CD14-positive monocyte (primary cell): ENCODE results near the gene BLOC1S4. TPM values are rescaled to one million over a fixed set of nuclear protein-coding genes. Genes with fewer than 3 reads are reported as not detected.
A peak's percentile ranks its signal among the peaks of the same experiment; 100 is the strongest.

Source experiments
- DNase-seq, 3 donors: peaks; one replicate each; pipeline ENCODE4 v3.0.0-alpha.2; 2011 to 2022
- H2AFZ ChIP-seq: 2 replicates; pipeline ENCODE4 v1.6.0; 2012; ENCODE audit warnings: mild to moderate bottlenecking, low read depth, low read length, inconsistent platforms; ENCODE audit not compliant: insufficient read depth, poor library complexity, severe bottlenecking
- H3K27ac ChIP-seq, 2 donors: 1 replicate in 1 of 2; 2 replicates in 1 of 2; pipeline ENCODE4 v1.5.1; 2012 to 2013; ENCODE audit warnings: low read length in 2 of 2, control low read depth in 1 of 2, inconsistent platforms in 1 of 2, low read depth in 1 of 2, mild to moderate bottlenecking in 1 of 2
- H3K27me3 ChIP-seq, 2 donors: one replicate each; pipeline versions ENCODE4 v1.6.0 to v1.6.1; 2011 to 2013; ENCODE audit warnings: low read length in 2 of 2; ENCODE audit not compliant: control insufficient read depth in 2 of 2, insufficient read depth in 2 of 2
- H3K36me3 ChIP-seq, 2 donors: replicated peaks in 1 of 2; 1 replicate in 1 of 2; 2 replicates in 1 of 2; pipeline versions ENCODE4 v1.5.1 to v1.6.1; 2012 to 2013; ENCODE audit warnings: low read length in 2 of 2, control low read depth in 1 of 2, inconsistent platforms in 1 of 2, mild to moderate bottlenecking in 1 of 2; ENCODE audit not compliant: insufficient read depth in 2 of 2, control insufficient read depth in 1 of 2
- H3K4me1 ChIP-seq, 2 donors: 1 replicate in 1 of 2; 2 replicates in 1 of 2; pipeline versions ENCODE4 v1.5.1 to v1.6.1; 2012 to 2013; ENCODE audit warnings: low read length in 2 of 2, control low read depth in 1 of 2, inconsistent platforms in 1 of 2, mild to moderate bottlenecking in 1 of 2, moderate library complexity in 1 of 2; ENCODE audit not compliant: insufficient read depth in 2 of 2, control insufficient read depth in 1 of 2
- H3K4me2 ChIP-seq: replicated peaks from 2 replicates; pipeline ENCODE3; 2012; ENCODE audit warnings: low read length, moderate library complexity, mild to moderate bottlenecking; ENCODE audit not compliant: poor library complexity, severe bottlenecking; ENCODE audit errors: extremely low read depth
- H3K4me3 ChIP-seq, 3 experiments: fragments of 200-600 bp in 1 of 3; sonication (generic) in 1 of 3; replicated peaks in 1 of 3; 1 replicate in 2 of 3; 2 replicates in 1 of 3; pipeline ENCODE4 v1.5.1; 2011 to 2013; ENCODE audit warnings: low read length in 3 of 3, mild to moderate bottlenecking in 3 of 3, control low read depth in 2 of 3, low read depth in 2 of 3, inconsistent platforms in 1 of 3, moderate library complexity in 1 of 3
- H3K79me2 ChIP-seq: 2 replicates; pipeline ENCODE4 v1.6.0; 2012; ENCODE audit warnings: mild to moderate bottlenecking, control low read depth, inconsistent platforms, low read length, moderate library complexity; ENCODE audit not compliant: insufficient read depth
- H3K9ac ChIP-seq: 2 replicates; pipeline ENCODE4 v1.6.0; 2017; ENCODE audit warnings: low read length, mild to moderate bottlenecking; ENCODE audit not compliant: insufficient read depth, poor library complexity, severe bottlenecking
- H3K9me3 ChIP-seq, 2 donors: replicated peaks in 1 of 2; 1 replicate in 1 of 2; 2 replicates in 1 of 2; pipeline versions ENCODE4 v1.5.1 to v1.6.1; 2012 to 2013; ENCODE audit warnings: low read length in 2 of 2, control low read depth in 1 of 2; ENCODE audit not compliant: control insufficient read depth in 1 of 2, insufficient read depth in 1 of 2
- H4K20me1 ChIP-seq: 2 replicates; pipeline ENCODE4 v1.6.0; 2012; ENCODE audit warnings: mild to moderate bottlenecking, low read length, control low read depth, moderate library complexity; ENCODE audit not compliant: insufficient read depth
- H3K27ac Mint-ChIP-seq, 7 donors: one replicate each; pipeline ENCODE4 v1.8.0; 2020; ENCODE audit warnings: mild to moderate bottlenecking in 7 of 7, mixed read lengths in 7 of 7, moderate library complexity in 6 of 7, inconsistent platforms in 2 of 7
- H3K27me3 Mint-ChIP-seq, 3 donors: one replicate each; pipeline ENCODE4 v1.8.0; 2021 to 2022; ENCODE audit warnings: low read depth in 3 of 3, mild to moderate bottlenecking in 3 of 3, mixed read lengths in 3 of 3, moderate library complexity in 3 of 3, inconsistent platforms in 1 of 3
- H3K36me3 Mint-ChIP-seq, 2 donors: one replicate each; pipeline ENCODE4 v1.8.0; 2020; ENCODE audit warnings: mixed read lengths in 2 of 2, inconsistent platforms in 1 of 2, mild to moderate bottlenecking in 1 of 2
- H3K4me1 Mint-ChIP-seq: one replicate; pipeline ENCODE4 v1.8.0; 2020; ENCODE audit warnings: mild to moderate bottlenecking, mixed read lengths
- H3K4me3 Mint-ChIP-seq, 2 donors: one replicate each; pipeline ENCODE4 v1.8.0; 2020; ENCODE audit warnings: mild to moderate bottlenecking in 2 of 2, mixed read lengths in 2 of 2, moderate library complexity in 1 of 2
- H3K9me3 Mint-ChIP-seq, 7 donors: one replicate each; pipeline ENCODE4 v1.8.0; 2020 to 2022; ENCODE audit warnings: mixed read lengths in 7 of 7, mild to moderate bottlenecking in 6 of 7, moderate library complexity in 6 of 7, inconsistent platforms in 2 of 7
- WGBS: methylation state at CpG from one replicate; pipeline ENCODE4 v1.1.5; 2013; ENCODE audit warnings: missing lambda C conversion rate; ENCODE audit not compliant: insufficient coverage; 5-methylcytosine and 5-hydroxymethylcytosine counted together
- intact Hi-C, 2 donors: fragments of 100-400 bp; cut with micrococcal nuclease; formaldehyde crosslinking; loops; one replicate each; pipeline versions ENCODE4 v1.15.0 to v1.15.1; 2023
- polyA plus RNA-seq, 3 donors: library from polyadenylated mRNA; depleted of rRNA in 1 of 3; unstranded in 2 of 3; stranded (reverse) in 1 of 3; fragments of 300-500 nt in 2 of 3; fragments of >200 nt in 1 of 3; fragmentation: Illumina TruSeq in 2 of 3; gene quantifications; 1 replicate in 2 of 3; 2 replicates in 1 of 3; pipeline ENCODE4 v1.2.3, GENCODE V29; 2012 to 2021
- TF ChIP-seq, protein P1 (sequence below): fragments of 200-600 bp; IDR thresholded peaks from one replicate; pipeline ENCODE4 v1.8.0; 2022; ENCODE audit warnings: antibody characterized with exemption, mild to moderate bottlenecking

BLOC1S4 gene
- polyA plus RNA-seq, 3 donors: 6.7 to 30.9 (median 20.1) TPM

DNA sequence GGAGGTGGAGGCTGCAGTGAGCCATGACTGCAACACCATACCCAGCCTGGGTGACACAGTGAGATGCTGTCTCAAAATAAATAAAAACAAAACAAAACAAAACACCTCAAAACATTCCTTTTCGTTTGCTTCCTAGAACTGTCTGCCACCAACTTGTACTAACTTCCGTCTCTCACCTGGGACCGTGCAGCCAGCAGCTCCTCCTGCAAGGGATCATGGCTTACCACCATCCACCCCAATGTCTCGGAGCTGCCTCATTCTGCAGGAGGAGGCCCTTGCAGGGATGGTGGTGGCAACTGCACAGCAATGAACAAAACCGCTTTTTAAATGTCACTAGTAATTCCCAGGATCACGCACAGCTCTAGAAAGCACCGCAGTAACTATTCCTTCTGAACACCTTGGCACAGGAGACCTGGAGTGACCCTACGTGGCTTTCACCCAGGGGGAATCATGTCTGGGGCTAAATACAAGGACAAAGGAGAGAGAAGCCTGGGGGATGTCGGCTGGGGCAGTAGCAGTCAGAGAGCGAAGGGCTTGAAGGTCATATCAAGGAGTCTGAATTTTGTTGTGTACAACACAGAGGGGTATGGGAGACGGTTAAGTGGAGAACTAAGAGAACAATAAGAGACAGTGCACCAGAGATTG, 49.1 kb downstream of the BLOC1S4 start:
- Histone ChIP-seq H3K27ac (no peak overlapping the region), H4K20me1 (no peaks in the 10 kb centered on the region), H3K4me1 (peaks cover 17 to 23% of the 10 kb centered on the region in 2 donors), H3K4me3 (no peak overlapping the region), H3K9ac (no peak overlapping the region), H3K27me3 (no peaks in the 10 kb centered on the region), H3K79me2 (no peaks in the 10 kb centered on the region), H3K4me2 (no peak overlapping the region), H2AFZ (no peak overlapping the region), H3K9me3 (no peaks in the 10 kb centered on the region), H3K36me3 (no peaks in the 10 kb centered on the region)
- no peak for DNase-seq
- intact Hi-C loops: no loop called here
- TF ChIP-seq, protein P1, sequence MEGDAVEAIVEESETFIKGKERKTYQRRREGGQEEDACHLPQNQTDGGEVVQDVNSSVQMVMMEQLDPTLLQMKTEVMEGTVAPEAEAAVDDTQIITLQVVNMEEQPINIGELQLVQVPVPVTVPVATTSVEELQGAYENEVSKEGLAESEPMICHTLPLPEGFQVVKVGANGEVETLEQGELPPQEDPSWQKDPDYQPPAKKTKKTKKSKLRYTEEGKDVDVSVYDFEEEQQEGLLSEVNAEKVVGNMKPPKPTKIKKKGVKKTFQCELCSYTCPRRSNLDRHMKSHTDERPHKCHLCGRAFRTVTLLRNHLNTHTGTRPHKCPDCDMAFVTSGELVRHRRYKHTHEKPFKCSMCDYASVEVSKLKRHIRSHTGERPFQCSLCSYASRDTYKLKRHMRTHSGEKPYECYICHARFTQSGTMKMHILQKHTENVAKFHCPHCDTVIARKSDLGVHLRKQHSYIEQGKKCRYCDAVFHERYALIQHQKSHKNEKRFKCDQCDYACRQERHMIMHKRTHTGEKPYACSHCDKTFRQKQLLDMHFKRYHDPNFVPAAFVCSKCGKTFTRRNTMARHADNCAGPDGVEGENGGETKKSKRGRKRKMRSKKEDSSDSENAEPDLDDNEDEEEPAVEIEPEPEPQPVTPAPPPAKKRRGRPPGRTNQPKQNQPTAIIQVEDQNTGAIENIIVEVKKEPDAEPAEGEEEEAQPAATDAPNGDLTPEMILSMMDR: no peak
- H3K36me3 Mint-ChIP-seq: no peaks in the 10 kb centered on the region
- WGBS: 95% methylated on average over 7 of the region's 11 CpGs
- no peak overlapping the region for H3K4me3 Mint-ChIP-seq
- peaks cover 5 to 31% (median 10%) of the 10 kb centered on the region in 3 donors for H3K27me3 Mint-ChIP-seq
- peaks cover 14% of the 10 kb centered on the region for H3K4me1 Mint-ChIP-seq
- H3K9me3 Mint-ChIP-seq: no peaks in the 10 kb centered on the region
- peak overlapping the region in 1 of 7 donors; percentile 39 for H3K27ac Mint-ChIP-seq

DNA sequence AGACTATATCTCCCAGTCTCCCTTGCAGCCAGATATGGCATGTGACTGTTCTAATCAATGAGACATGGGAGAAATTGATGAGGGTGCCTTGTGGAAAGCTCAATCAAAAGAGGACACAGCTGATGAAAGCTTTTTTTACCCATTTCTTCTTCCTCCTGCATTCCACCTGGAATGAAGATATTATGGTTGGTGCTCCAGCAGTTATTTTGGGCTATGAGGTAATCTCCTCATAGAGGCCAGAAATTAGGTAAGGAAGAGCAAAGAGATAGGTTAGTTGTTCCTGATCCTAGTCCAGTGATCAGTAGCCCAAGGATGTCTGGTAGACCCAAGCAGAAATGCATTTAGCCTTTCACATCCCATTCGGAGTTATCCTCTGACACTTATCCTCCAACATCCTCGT, 49.7 kb downstream of the BLOC1S4 start:
- Histone ChIP-seq H3K4me1 (peaks cover 17 to 23% of the 10 kb centered on the region in 2 donors), H3K4me3 (no peak overlapping the region), H3K36me3 (no peaks in the 10 kb centered on the region), H3K9me3 (no peaks in the 10 kb centered on the region), H2AFZ (no peak overlapping the region), H3K27ac (no peak overlapping the region), H4K20me1 (no peaks in the 10 kb centered on the region), H3K27me3 (no peaks in the 10 kb centered on the region), H3K79me2 (no peaks in the 10 kb centered on the region), H3K9ac (no peak overlapping the region), H3K4me2 (no peak overlapping the region)
- H3K27ac Mint-ChIP-seq: no peak overlapping the region
- peaks cover 14% of the 10 kb centered on the region for H3K4me1 Mint-ChIP-seq
- H3K36me3 Mint-ChIP-seq: no peaks in the 10 kb centered on the region
- no peak for DNase-seq
- peaks cover 5 to 31% (median 10%) of the 10 kb centered on the region in 3 donors for H3K27me3 Mint-ChIP-seq
- H3K4me3 Mint-ChIP-seq: no peak overlapping the region
- WGBS: 100% methylated on average over 2 of the region's 2 CpGs
- TF ChIP-seq, protein P1: no peak
- H3K9me3 Mint-ChIP-seq: no peaks in the 10 kb centered on the region
- intact Hi-C loops: no loop called here

Other genes starting within 250 kb of the BLOC1S4 start
- gene PPP2R2C, start 243.6 kb upstream of the BLOC1S4 start, polyA plus RNA-seq: not detected
- 10 to 100 TPM in 2 of 3 donors, 1 to 10 TPM in 1; 9.6 to 28.4 (median 10.6) TPM for gene MAN2B2, start 141.0 kb upstream of the BLOC1S4 start, polyA plus RNA-seq
- gene MRFAP1, start 75.5 kb upstream of the BLOC1S4 start, polyA plus RNA-seq: 100 to 1,000 TPM in 2 of 3 donors, 10 to 100 TPM in 1; 72.1 to 180 (median 171) TPM
- gene S100P, start 22.3 kb upstream of the BLOC1S4 start, polyA plus RNA-seq: 10 to 100 TPM; 13.6 to 71.2 (median 29.3) TPM
- gene MRFAP1L1, start 6.3 kb upstream of the BLOC1S4 start, polyA plus RNA-seq: 10 to 100 TPM in 2 of 3 donors, 1 to 10 TPM in 1; 7.6 to 19.1 (median 13.8) TPM
- 10 to 100 TPM; 12.3 to 27.3 (median 20.6) TPM for gene KIAA0232, start 66.6 kb downstream of the BLOC1S4 start, polyA plus RNA-seq
- 10 to 100 TPM; 36.3 to 44.7 (median 39.3) TPM for gene TBC1D14, start 193.7 kb downstream of the BLOC1S4 start, polyA plus RNA-seq